ENCODE data around the gene SH2D3C. TPM values are rescaled to one million over a fixed set of nuclear protein-coding genes. Genes with fewer than 3 reads are reported as not detected.

The SH2D3C gene
- total and polyA plus RNA-seq, 2 of the 8 experiments (the other 6 are each of a cell fraction or from before 2014, with no cell fraction given), result 6.4 to 8.1 TPM

- no peak overlapping the region for H3K23ac ChIP-seq (ENCODE audit: insufficient read length)
- peaks cover 7% of the 10 kb centered on the region; the same call in 1 of the 2 replicates for H3K23me2 ChIP-seq (ENCODE audit: low read depth, low read length)
- peaks cover 2 to 3% of the 10 kb centered on the region in 2 experiments for H4K20me1 ChIP-seq (replicated peaks in 1 of 2; ENCODE audit: control insufficient read depth in 1 of 2, insufficient read depth in 2 of 2, low read length in 2 of 2)
- no peak overlapping the region for H2BK5ac ChIP-seq (ENCODE audit: low read depth, low read length)
- H2BK15ac ChIP-seq (ENCODE audit: low read length), result no peak overlapping the region
- no peak overlapping the region for H3K14ac ChIP-seq (ENCODE audit: insufficient read length)
- POLR2A ChIA-PET (ENCODE audit: partially characterized antibody), result interaction anchor here (1.9 to 4.8 kb wide), 2 partner anchors 7 to 13 kb away, joined by 5 to 34 read pairs; no protein-coding TSS in a partner anchor
- H3K36me3 ChIP-seq (ENCODE audit: control insufficient read depth in 2 of 4, insufficient read depth in 4 of 4, low read length in 3 of 4), result no peaks in the 10 kb centered on the region
- 89% methylated on average over 4 of the region's 4 CpGs; no CpG with 5 or more reads in 1 of the 2 experiments for WGBS, 2 experiments (ENCODE audit: extremely low coverage in 1 of 2, insufficient coverage in 1 of 2, insufficient read length in 1 of 2, insufficient replicate concordance in 2 of 2, low coverage in 1 of 2, low lambda C conversion rate in 2 of 2, missing lambda C conversion rate in 1 of 2)
- H3K9me3 ChIP-seq (ENCODE audit: insufficient read depth in 2 of 2, low read depth in 1 of 2, low read length in 1 of 2), result no peaks in the 10 kb centered on the region
- no peaks in the 10 kb centered on the region for H3K79me1 ChIP-seq (ENCODE audit: low read depth, low read length)
- no peak overlapping the region for H4K8ac ChIP-seq (ENCODE audit: extremely low read depth, insufficient read depth, low read length)
- H3K9ac ChIP-seq (replicated peaks in 1 of 4; ENCODE audit: extremely low read depth in 1 of 4, low read depth in 3 of 4, low read length in 3 of 4), result no peak overlapping the region
- no peak overlapping the region for H3K56ac ChIP-seq (replicated peaks; ENCODE audit: insufficient read length, low read depth, low read length)
- no peak overlapping the region for H4K5ac ChIP-seq (ENCODE audit: insufficient read length, low read depth, low read length)
- H2BK12ac ChIP-seq (ENCODE audit: low read depth, low read length), result no peak overlapping the region
- no peak overlapping the region for H3K4me3 ChIP-seq (ENCODE audit: extremely low read depth in 1 of 4, insufficient read depth in 2 of 4, low read depth in 3 of 4, low read length in 4 of 4)
- no peaks in the 10 kb centered on the region for H3K79me2 ChIP-seq (ENCODE audit: control insufficient read depth in 1 of 2, insufficient read depth in 2 of 2, low read length in 2 of 2)
- FAIRE-seq (no peak), DNase-seq (ENCODE audit: low read depth in 1 of 2, low spot score in 2 of 2) (no peak)
- peaks cover 0 to 10% (median 8%) of the 10 kb centered on the region in 4 experiments; a peak in 5 of 7 replicates for H3K4me1 ChIP-seq (replicated peaks in 1 of 4; ENCODE audit: control insufficient read depth in 3 of 4, insufficient read depth in 4 of 4, low read length in 3 of 4)
- H2AFZ ChIP-seq (ENCODE audit: low read length), result no peak overlapping the region
- H3K27me3 ChIP-seq (replicated peaks in 1 of 4; ENCODE audit: control insufficient read depth in 3 of 4, extremely low read depth in 1 of 4, insufficient read depth in 3 of 4, low read length in 3 of 4), result peaks cover 0 to 12% (median 7%) of the 10 kb centered on the region in 4 experiments; a peak in 5 of 7 replicates
- H4K91ac ChIP-seq (replicated peaks; ENCODE audit: insufficient read length, low read length), result no peak overlapping the region
- no peak overlapping the region for H3K27ac ChIP-seq (ENCODE audit: low read depth, low read length)
- CTCF ChIA-PET (ENCODE audit: partially characterized antibody), result interaction anchor here (0.8 to 7.3 kb wide), 5 partner anchors 17 to 99 kb away, joined by 3 to 116 read pairs (median 19); no protein-coding TSS in a partner anchor
- H3K4me2 ChIP-seq (ENCODE audit: insufficient read depth in 1 of 2, low read depth in 2 of 2, low read length in 2 of 2), result no peak overlapping the region
- no peak overlapping the region for H2BK120ac ChIP-seq (replicated peaks; ENCODE audit: low read depth, low read length)
- H3K4ac ChIP-seq (replicated peaks; ENCODE audit: insufficient read length, low read depth, low read length), result no peak overlapping the region
- no peak overlapping the region for H2BK20ac ChIP-seq (ENCODE audit: low read length)
- no peak overlapping the region for H2AK5ac ChIP-seq (ENCODE audit: low read depth, low read length)
- no peak overlapping the region for H3K18ac ChIP-seq (ENCODE audit: extremely low read depth, low read length)
- no peak for TF ChIP-seq EZH2 (IDR thresholded peaks at IDR 0.05; ENCODE audit: low read depth, low read length, severe bottlenecking)
- TF ChIP-seq MAFK (IDR thresholded peaks at IDR 0.05; ENCODE audit: low read depth, low read length), result no peak
- no peak for TF ChIP-seq POLR2AphosphoS5 (IDR thresholded peaks at IDR 0.05; ENCODE audit: low read depth, low read length)
- TF ChIP-seq FOSL1 (IDR thresholded peaks at IDR 0.05; ENCODE audit: insufficient read depth, low read depth, low read length), result no peak
- TF ChIP-seq CHD2 (IDR thresholded peaks at IDR 0.05; ENCODE audit: low read length), result no peak
- no peak for TF ChIP-seq ASH2L (IDR thresholded peaks at IDR 0.05; ENCODE audit: low read length)
- TF ChIP-seq GABPA (IDR thresholded peaks at IDR 0.05; ENCODE audit: borderline replicate concordance, insufficient read depth, low read length), result no peak
- no peak for TF ChIP-seq SUZ12 (IDR thresholded peaks at IDR 0.05; ENCODE audit: low read length)
- TF ChIP-seq EGR1 (IDR thresholded peaks at IDR 0.05; ENCODE audit: borderline replicate concordance, low read depth, low read length), result no peak
- TF ChIP-seq CHD1 (IDR thresholded peaks at IDR 0.05; ENCODE audit: low read depth, low read length), result no peak
- no peak for TF ChIP-seq KDM4A (IDR thresholded peaks at IDR 0.05; ENCODE audit: low read depth, low read length, severe bottlenecking)
- no peak for TF ChIP-seq SP1 (IDR thresholded peaks at IDR 0.05; ENCODE audit: low read depth, low read length)
- TF ChIP-seq ATF2 (IDR thresholded peaks at IDR 0.05; ENCODE audit: low read length), result no peak
Observed at GRCh38 chr9:127822108-127822507, 43.6 kb upstream of the SH2D3C start.
